Measurements from ENCODE around the gene BLVRA.
"Not testable (repeated sequence)": the region's sequence is repeated elsewhere in the genome, so short reads cannot be mapped to it uniquely, and the experiment has no call there.

BLVRA gene

GRCh38 chr7:43758029-43758821 is at the start of gene BLVRA:
Gene BLVRA, plus strand, starts transcription at chr7:43758680. Its CDS starts 12,479 bp downstream, at chr7:43771159.
- Mint-ChIP-seq H3K27ac (peak within 1 kb of the TSS; percentile 62), H3K27me3 (peaks cover 31% of the 10 kb centered on the region), H3K4me3 (peak within 1 kb of the TSS; percentile 80), H3K36me3 (peaks cover 2% of the 10 kb centered on the region), H3K9me3 (no peaks in the 10 kb centered on the region), H3K4me1 (peaks cover 39% of the 10 kb centered on the region)
- peak; percentile 83 for DNase-seq
- CTCF ChIA-PET: interaction anchor here (1.2 to 2.1 kb wide), 2 partner anchors 9 to 81 kb away, joined by 3 to 9 read pairs; no protein-coding TSS in a partner anchor

GRCh38 chr7:43711503-43711902 is 47.0 kb upstream of the BLVRA start:
- no peak overlapping the region for H3K27ac Mint-ChIP-seq
- H3K27me3 Mint-ChIP-seq: no peaks in the 10 kb centered on the region
- CTCF ChIA-PET: interaction anchor here (1.4 to 2.3 kb wide), 2 partner anchors 9 to 11 kb away, joined by 7 to 8 read pairs; no protein-coding TSS in a partner anchor
- H3K4me3 Mint-ChIP-seq: no peak overlapping the region
- peaks cover 6% of the 10 kb centered on the region for H3K9me3 Mint-ChIP-seq
- H3K4me1 Mint-ChIP-seq: peaks cover 7% of the 10 kb centered on the region
- H3K36me3 Mint-ChIP-seq: peaks cover 24% of the 10 kb centered on the region
- DNase-seq: no peak

- H3K27ac Mint-ChIP-seq, H3K27me3 Mint-ChIP-seq, H3K9me3 Mint-ChIP-seq, DNase-seq, H3K4me1 Mint-ChIP-seq, H3K4me3 Mint-ChIP-seq: not testable (repeated sequence)
- peaks cover 15% of the 10 kb centered on the region for H3K36me3 Mint-ChIP-seq
- CTCF ChIA-PET: interaction anchor here (0.6 to 1.8 kb wide), 4 partner anchors 123 to 267 kb away, joined by 3 to 9 read pairs (median 4); partner anchors contain the start of gene STK17A
These were observed 42.5 kb upstream of the BLVRA start for GRCh38 chr7:43715966-43716365.

- Mint-ChIP-seq H3K4me1 (peaks cover 11% of the 10 kb centered on the region), H3K27ac (no peak overlapping the region)
- no peak for DNase-seq
These were observed 41.9 kb upstream of the BLVRA start for GRCh38 chr7:43716598-43716997.

GRCh38 chr7:43721193-43721806 is 37.2 kb upstream of the BLVRA start:
- no peak for DNase-seq
- no peak overlapping the region for H3K27ac Mint-ChIP-seq
- CTCF ChIA-PET: interaction anchor here (0.7 to 6.7 kb wide), 18 partner anchors 8 to 265 kb away, joined by 3 to 85 read pairs (median 5); partner anchors contain the start of genes COA1 and STK17A
- H3K4me3 Mint-ChIP-seq: no peak overlapping the region
- H3K9me3 Mint-ChIP-seq: no peaks in the 10 kb centered on the region
- H3K27me3 Mint-ChIP-seq: no peaks in the 10 kb centered on the region
- peaks cover 12% of the 10 kb centered on the region for H3K4me1 Mint-ChIP-seq
- peaks cover 11% of the 10 kb centered on the region for H3K36me3 Mint-ChIP-seq

More at GRCh38 chr7:43716598-43716997, 41.9 kb upstream of the BLVRA start:
- CTCF ChIA-PET: interaction anchor here (0.7 to 1.8 kb wide), 2 partner anchors 134 to 268 kb away, joined by 3 to 9 read pairs; partner anchors contain the start of gene STK17A
- no peak overlapping the region for H3K4me3 Mint-ChIP-seq
- no peaks in the 10 kb centered on the region for H3K27me3 Mint-ChIP-seq
- H3K9me3 Mint-ChIP-seq: no peaks in the 10 kb centered on the region
- H3K36me3 Mint-ChIP-seq: peaks cover 13% of the 10 kb centered on the region

GRCh38 chr7:43723007-43723341 is 35.5 kb upstream of the BLVRA start:
- Mint-ChIP-seq H3K4me3 (no peak overlapping the region), H3K27me3 (no peaks in the 10 kb centered on the region), H3K36me3 (peaks cover 17% of the 10 kb centered on the region), H3K4me1 (peaks cover 26% of the 10 kb centered on the region), H3K9me3 (no peaks in the 10 kb centered on the region), H3K27ac (no peak overlapping the region)
- CTCF ChIA-PET: interaction anchor here (0.7 to 6.7 kb wide), 6 partner anchors 114 to 268 kb away, joined by 3 to 85 read pairs (median 6); partner anchors contain the start of gene STK17A
- no peak for DNase-seq

GRCh38 chr7:43725251-43725650 is 33.2 kb upstream of the BLVRA start:
- no peak overlapping the region for H3K4me3 Mint-ChIP-seq
- no peaks in the 10 kb centered on the region for H3K9me3 Mint-ChIP-seq
- H3K4me1 Mint-ChIP-seq: peaks cover 39% of the 10 kb centered on the region
- CTCF ChIA-PET: interaction anchor here (1.3 to 1.5 kb wide), 2 partner anchors 114 to 143 kb away, joined by 8 read pairs; partner anchors contain the start of gene STK17A
- peaks cover 13% of the 10 kb centered on the region for H3K36me3 Mint-ChIP-seq
- H3K27ac Mint-ChIP-seq: no peak overlapping the region
- DNase-seq: no peak
- H3K27me3 Mint-ChIP-seq: no peaks in the 10 kb centered on the region

GRCh38 chr7:43726466-43726865 is 32.0 kb upstream of the BLVRA start:
- Mint-ChIP-seq H3K27ac (no peak overlapping the region), H3K4me3 (no peak overlapping the region), H3K36me3 (peaks cover 11% of the 10 kb centered on the region), H3K27me3 (peaks cover 8% of the 10 kb centered on the region), H3K9me3 (no peaks in the 10 kb centered on the region), H3K4me1 (peaks cover 37% of the 10 kb centered on the region)
- no peak for DNase-seq
- CTCF ChIA-PET: no interaction called here

GRCh38 chr7:43727003-43727402 is 31.5 kb upstream of the BLVRA start:
- Mint-ChIP-seq H3K4me1 (peaks cover 37% of the 10 kb centered on the region), H3K9me3 (no peaks in the 10 kb centered on the region), H3K4me3 (peak overlapping the region; percentile 58), H3K27me3 (peaks cover 10% of the 10 kb centered on the region), H3K36me3 (peaks cover 11% of the 10 kb centered on the region), H3K27ac (no peak overlapping the region)
- DNase-seq: no peak
- CTCF ChIA-PET: interaction anchor here (1.4 kb wide), 1 partner anchor 144 kb away, joined by 6 read pairs; the partner anchor contains the start of gene STK17A

GRCh38 chr7:43727494-43727893 is 31.0 kb upstream of the BLVRA start:
- peaks cover 10% of the 10 kb centered on the region for H3K27me3 Mint-ChIP-seq
- H3K4me1 Mint-ChIP-seq: peaks cover 37% of the 10 kb centered on the region
- CTCF ChIA-PET: interaction anchor here (1.4 kb wide), 1 partner anchor 145 kb away, joined by 6 read pairs; the partner anchor contains the start of gene STK17A
- no peaks in the 10 kb centered on the region for H3K9me3 Mint-ChIP-seq
- H3K36me3 Mint-ChIP-seq: peaks cover 11% of the 10 kb centered on the region
- H3K4me3 Mint-ChIP-seq: peak overlapping the region; percentile 58
- no peak overlapping the region for H3K27ac Mint-ChIP-seq
- no peak for DNase-seq

- Mint-ChIP-seq H3K36me3 (peaks cover 11% of the 10 kb centered on the region), H3K4me3 (peak within 1 kb of the TSS; percentile 90), H3K9me3 (no peaks in the 10 kb centered on the region), H3K4me1 (peaks cover 37% of the 10 kb centered on the region), H3K27me3 (peaks cover 10% of the 10 kb centered on the region), H3K27ac (peak within 1 kb of the TSS; percentile 86)
- CTCF ChIA-PET: interaction anchor here (0.6 to 2.7 kb wide), 8 partner anchors 8 to 290 kb away, joined by 3 to 19 read pairs (median 4); partner anchors contain the start of gene STK17A
- DNase-seq: peak; percentile 84
These were observed 29.1 kb upstream of the BLVRA start, which contains the start of gene COA1 for GRCh38 chr7:43729214-43729923. Gene COA1, minus strand, starts transcription at chr7:43729523. Its CDS starts 80,909 bp downstream, at chr7:43648614.

- H3K9me3 Mint-ChIP-seq: no peaks in the 10 kb centered on the region
- peak overlapping the region; percentile 86 for H3K27ac Mint-ChIP-seq
- DNase-seq: no peak
- peaks cover 10% of the 10 kb centered on the region for H3K27me3 Mint-ChIP-seq
- H3K4me1 Mint-ChIP-seq: peaks cover 42% of the 10 kb centered on the region
- CTCF ChIA-PET: interaction anchor here (0.6 to 2.7 kb wide), 8 partner anchors 9 to 148 kb away, joined by 3 to 19 read pairs (median 4); partner anchors contain the start of gene STK17A
- peaks cover 8% of the 10 kb centered on the region for H3K36me3 Mint-ChIP-seq
- H3K4me3 Mint-ChIP-seq: peak overlapping the region; percentile 90
These were observed 28.6 kb upstream of the BLVRA start for GRCh38 chr7:43729924-43730248.

- H3K27me3 Mint-ChIP-seq, H3K27ac Mint-ChIP-seq, H3K36me3 Mint-ChIP-seq, H3K9me3 Mint-ChIP-seq, DNase-seq, CTCF ChIA-PET, H3K4me3 Mint-ChIP-seq: not testable (repeated sequence)
- H3K4me1 Mint-ChIP-seq: peaks cover 36% of the 10 kb centered on the region
These were observed 27.0 kb upstream of the BLVRA start for GRCh38 chr7:43731494-43731893.
